ENCODE measurements around the gene MISP3. TPM values are rescaled to one million over a fixed set of nuclear protein-coding genes. Genes with fewer than 3 reads are reported as not detected.

MISP3 gene
- total and polyA plus RNA-seq, 2 donors from 2014 or later: 8.7 to 32.0 TPM

- H3K27ac ChIP-seq (ENCODE audit: low read depth in 2 of 2, low read length in 2 of 2): peak overlapping the region; percentile 88 to 97
- H3K4me3 ChIP-seq (ENCODE audit: low read length in 3 of 3): peak overlapping the region; percentile 57 to 88 (median 84)
- FAIRE-seq (no peak), DNase-seq (peak; percentile 74 to 91 (median 86))
- H3K4me1 ChIP-seq (ENCODE audit: control insufficient read depth in 2 of 3, insufficient read depth in 2 of 3, low read depth in 1 of 3, low read length in 3 of 3): peaks cover 0 to 14% (median 2%) of the 10 kb centered on the region in 3 donors
- no peaks in the 10 kb centered on the region for H3K36me3 ChIP-seq (ENCODE audit: control insufficient read depth in 2 of 3, insufficient read depth in 3 of 3, low read length in 3 of 3)
- H3K27me3 ChIP-seq (ENCODE audit: control insufficient read depth, insufficient read depth, low read length): no peaks in the 10 kb centered on the region
- TF ChIP-seq, protein P1, sequence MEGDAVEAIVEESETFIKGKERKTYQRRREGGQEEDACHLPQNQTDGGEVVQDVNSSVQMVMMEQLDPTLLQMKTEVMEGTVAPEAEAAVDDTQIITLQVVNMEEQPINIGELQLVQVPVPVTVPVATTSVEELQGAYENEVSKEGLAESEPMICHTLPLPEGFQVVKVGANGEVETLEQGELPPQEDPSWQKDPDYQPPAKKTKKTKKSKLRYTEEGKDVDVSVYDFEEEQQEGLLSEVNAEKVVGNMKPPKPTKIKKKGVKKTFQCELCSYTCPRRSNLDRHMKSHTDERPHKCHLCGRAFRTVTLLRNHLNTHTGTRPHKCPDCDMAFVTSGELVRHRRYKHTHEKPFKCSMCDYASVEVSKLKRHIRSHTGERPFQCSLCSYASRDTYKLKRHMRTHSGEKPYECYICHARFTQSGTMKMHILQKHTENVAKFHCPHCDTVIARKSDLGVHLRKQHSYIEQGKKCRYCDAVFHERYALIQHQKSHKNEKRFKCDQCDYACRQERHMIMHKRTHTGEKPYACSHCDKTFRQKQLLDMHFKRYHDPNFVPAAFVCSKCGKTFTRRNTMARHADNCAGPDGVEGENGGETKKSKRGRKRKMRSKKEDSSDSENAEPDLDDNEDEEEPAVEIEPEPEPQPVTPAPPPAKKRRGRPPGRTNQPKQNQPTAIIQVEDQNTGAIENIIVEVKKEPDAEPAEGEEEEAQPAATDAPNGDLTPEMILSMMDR (IDR thresholded peaks at IDR 0.05; ENCODE audit: borderline replicate concordance, extremely low read depth, insufficient read depth): peak; percentile 62
- H3K9me3 ChIP-seq (ENCODE audit: control insufficient read depth in 2 of 3, insufficient read depth in 1 of 3, low read length in 3 of 3): no peaks in the 10 kb centered on the region
- H3K9ac ChIP-seq (ENCODE audit: low read length in 3 of 3): peak overlapping the region; percentile 20 to 86 (median 62)
- intact Hi-C loops (cut with DNase I): no loop called here
Measured at GRCh38 chr19:14073261-14073924, 807 bp downstream of the MISP3 start.

GRCh38 chr19:14073925-14074838, 1.6 kb downstream of the MISP3 start:
- intact Hi-C loops (cut with DNase I): no loop called here
- Histone ChIP-seq H3K9ac (ENCODE audit: low read length in 3 of 3) (peak overlapping the region; percentile 20 to 86 (median 43)), H3K4me1 (ENCODE audit: control insufficient read depth in 2 of 3, insufficient read depth in 2 of 3, low read depth in 1 of 3, low read length in 3 of 3) (peaks cover 0 to 14% (median 2%) of the 10 kb centered on the region in 3 donors), H3K27me3 (ENCODE audit: control insufficient read depth, insufficient read depth, low read length) (no peaks in the 10 kb centered on the region), H3K4me3 (ENCODE audit: low read length in 3 of 3) (peak overlapping the region; percentile 57 to 88 (median 84)), H3K27ac (ENCODE audit: low read depth in 2 of 2, low read length in 2 of 2) (peak overlapping the region; percentile 74 to 84), H3K36me3 (ENCODE audit: control insufficient read depth in 2 of 3, insufficient read depth in 3 of 3, low read length in 3 of 3) (no peaks in the 10 kb centered on the region), H3K9me3 (ENCODE audit: control insufficient read depth in 2 of 3, insufficient read depth in 1 of 3, low read length in 3 of 3) (no peaks in the 10 kb centered on the region)
- DNase-seq (peak in 2 of 5 donors; percentile 70 to 80), FAIRE-seq (no peak)
- TF ChIP-seq, protein P1 (IDR thresholded peaks at IDR 0.05; ENCODE audit: borderline replicate concordance, extremely low read depth, insufficient read depth): no peak

- DNase-seq (no peak), FAIRE-seq (no peak)
- Histone ChIP-seq H3K36me3 (ENCODE audit: control insufficient read depth in 2 of 3, insufficient read depth in 3 of 3, low read length in 3 of 3) (no peaks in the 10 kb centered on the region), H3K4me3 (ENCODE audit: low read length in 3 of 3) (no peak overlapping the region), H3K4me1 (ENCODE audit: control insufficient read depth in 2 of 3, insufficient read depth in 2 of 3, low read depth in 1 of 3, low read length in 3 of 3) (peaks cover 2 to 14% (median 4%) of the 10 kb centered on the region in 3 donors), H3K27ac (ENCODE audit: low read depth in 2 of 2, low read length in 2 of 2) (no peak overlapping the region), H3K9me3 (ENCODE audit: control insufficient read depth in 2 of 3, insufficient read depth in 1 of 3, low read length in 3 of 3) (no peaks in the 10 kb centered on the region), H3K9ac (ENCODE audit: low read length in 3 of 3) (no peak overlapping the region), H3K27me3 (ENCODE audit: control insufficient read depth, insufficient read depth, low read length) (no peaks in the 10 kb centered on the region)
- TF ChIP-seq, protein P1 (IDR thresholded peaks at IDR 0.05; ENCODE audit: borderline replicate concordance, extremely low read depth, insufficient read depth): no peak
- intact Hi-C loops (cut with DNase I): no loop called here
Measured at GRCh38 chr19:14078411-14078810, 5.8 kb downstream of the MISP3 start.

All from kidney (tissue), 14 donors.